Kidney epithelial cell (primary cell): ENCODE data around the gene SINHCAF. TPM values are rescaled to one million over a fixed set of nuclear protein-coding genes. Genes with fewer than 3 reads are reported as not detected.
"Not testable (repeated sequence)": the region's sequence is repeated elsewhere in the genome, so short reads cannot be mapped to it uniquely, and the experiment has no call there.

Experiments used
- DNase-seq: peaks from one replicate; pipeline ENCODE4 v3.0.0-alpha.2; 2010; ENCODE audit warnings: low read depth
- H3K27me3 ChIP-seq: 2 replicates; pipeline ENCODE4 v1.6.0; 2011; ENCODE audit warnings: low read length; ENCODE audit not compliant: control insufficient read depth, insufficient read depth
- H3K36me3 ChIP-seq: 2 replicates; pipeline ENCODE4 v1.5.1; 2011; ENCODE audit warnings: low read length; ENCODE audit not compliant: control insufficient read depth, insufficient read depth
- H3K4me3 ChIP-seq: 2 replicates; pipeline ENCODE4 v1.5.1; 2011; ENCODE audit warnings: low read depth, mild to moderate bottlenecking, control low read depth, low read length
- total RNA-seq: library from RNA; depleted of rRNA; stranded (reverse); fragments of >200 nt; gene quantifications from 2 replicates; pipeline ENCODE4 v1.2.3, GENCODE V29; 2015
- TF ChIP-seq, protein P1 (sequence below): IDR thresholded peaks from 2 replicates; pipeline ENCODE4 v1.5.1; 2011; ENCODE audit warnings: mild to moderate bottlenecking, moderate library complexity, low read length, control low read depth, inconsistent platforms; ENCODE audit not compliant: insufficient read depth, poor library complexity, severe bottlenecking

SINHCAF gene
- total RNA-seq, 1 donor from 2014 or later: 217 TPM

DNA sequence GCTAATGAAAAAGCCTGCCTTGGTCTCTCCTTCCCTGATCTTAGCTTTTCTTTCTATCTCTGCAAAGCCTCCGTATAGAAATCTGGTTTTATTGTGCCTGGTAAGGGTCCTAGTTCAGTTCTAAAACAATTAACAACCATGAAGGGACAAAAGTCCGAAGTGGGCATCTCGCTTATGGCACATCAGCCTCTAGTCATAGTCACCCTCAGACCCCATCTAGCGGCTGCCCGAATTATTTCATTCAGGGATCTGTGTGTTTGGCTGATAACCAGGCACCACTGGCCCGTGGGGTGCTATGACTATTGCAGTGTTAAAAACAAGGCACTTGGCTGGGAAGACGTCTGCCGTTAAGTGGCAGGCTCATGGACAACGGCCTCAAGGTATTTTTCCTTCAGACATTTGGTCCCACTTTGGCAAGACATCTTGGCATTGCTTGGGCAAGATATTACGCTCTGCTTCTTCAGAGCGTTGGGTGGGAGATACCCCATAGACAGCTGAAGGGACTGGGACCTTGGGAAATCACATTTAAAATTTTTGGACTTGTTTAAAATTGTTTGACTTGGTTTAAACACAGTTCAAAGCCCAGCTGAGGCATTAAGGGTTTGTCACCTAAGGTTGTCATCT, 87.1 kb downstream of the SINHCAF start:
- TF ChIP-seq, protein P1, sequence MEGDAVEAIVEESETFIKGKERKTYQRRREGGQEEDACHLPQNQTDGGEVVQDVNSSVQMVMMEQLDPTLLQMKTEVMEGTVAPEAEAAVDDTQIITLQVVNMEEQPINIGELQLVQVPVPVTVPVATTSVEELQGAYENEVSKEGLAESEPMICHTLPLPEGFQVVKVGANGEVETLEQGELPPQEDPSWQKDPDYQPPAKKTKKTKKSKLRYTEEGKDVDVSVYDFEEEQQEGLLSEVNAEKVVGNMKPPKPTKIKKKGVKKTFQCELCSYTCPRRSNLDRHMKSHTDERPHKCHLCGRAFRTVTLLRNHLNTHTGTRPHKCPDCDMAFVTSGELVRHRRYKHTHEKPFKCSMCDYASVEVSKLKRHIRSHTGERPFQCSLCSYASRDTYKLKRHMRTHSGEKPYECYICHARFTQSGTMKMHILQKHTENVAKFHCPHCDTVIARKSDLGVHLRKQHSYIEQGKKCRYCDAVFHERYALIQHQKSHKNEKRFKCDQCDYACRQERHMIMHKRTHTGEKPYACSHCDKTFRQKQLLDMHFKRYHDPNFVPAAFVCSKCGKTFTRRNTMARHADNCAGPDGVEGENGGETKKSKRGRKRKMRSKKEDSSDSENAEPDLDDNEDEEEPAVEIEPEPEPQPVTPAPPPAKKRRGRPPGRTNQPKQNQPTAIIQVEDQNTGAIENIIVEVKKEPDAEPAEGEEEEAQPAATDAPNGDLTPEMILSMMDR: peak; percentile 74
- H3K27me3 ChIP-seq: peaks cover 25% of the 10 kb centered on the region
- DNase-seq: no peak
- no peak overlapping the region for H3K4me3 ChIP-seq
- no peaks in the 10 kb centered on the region for H3K36me3 ChIP-seq

DNA sequence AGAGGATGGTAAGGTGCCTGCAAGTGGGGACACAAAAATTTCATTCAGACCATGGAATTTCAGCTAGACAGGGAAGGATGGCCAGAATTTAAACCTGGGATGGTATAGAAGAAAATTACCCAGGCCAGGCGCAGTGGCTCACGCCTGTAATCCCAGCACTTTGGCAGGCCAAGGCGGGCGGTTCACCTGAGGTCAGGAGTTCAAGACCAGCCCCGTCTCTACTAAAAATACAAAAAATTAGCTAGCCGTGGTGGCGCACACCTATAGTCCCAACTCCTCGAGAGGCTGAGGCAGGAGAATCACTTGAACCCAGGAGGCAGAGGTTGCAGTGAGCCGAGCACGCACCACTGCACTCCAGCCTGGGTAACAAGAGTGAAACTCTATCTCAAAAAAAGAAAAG, 87.6 kb downstream of the SINHCAF start:
- DNase-seq, H3K4me3 ChIP-seq, H3K36me3 ChIP-seq: not testable (repeated sequence)
- H3K27me3 ChIP-seq: peaks cover 29% of the 10 kb centered on the region

DNA sequence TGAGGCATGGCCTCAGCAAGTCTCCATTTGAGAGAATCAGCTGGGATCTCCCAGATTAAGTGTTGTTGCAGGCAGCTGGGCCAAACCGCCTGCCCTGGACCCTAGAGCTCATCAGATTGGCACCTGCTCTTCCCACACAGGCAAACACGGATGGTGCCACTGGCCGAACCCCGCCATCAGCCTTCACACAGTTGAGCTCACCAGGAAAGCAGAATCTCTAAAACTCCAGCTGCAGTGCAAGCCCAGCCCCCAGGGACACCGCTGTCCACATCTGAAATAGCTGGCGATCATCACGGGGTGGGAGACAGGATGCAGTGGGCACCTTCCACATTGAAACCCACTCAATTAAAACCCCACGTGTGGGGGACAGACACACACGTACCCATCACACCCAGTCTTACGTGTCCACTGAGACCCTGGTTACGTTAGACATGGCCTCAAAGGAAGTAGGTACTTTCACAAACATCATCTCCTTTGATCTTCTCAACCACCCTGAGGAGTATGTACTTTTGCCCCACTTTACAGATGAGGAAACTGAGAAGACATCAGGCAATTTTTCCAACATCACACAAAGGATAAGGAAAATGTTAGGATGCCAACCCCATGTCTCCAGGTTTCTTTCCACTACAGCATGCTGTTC, 88.8 kb downstream of the SINHCAF start:
- H3K27me3 ChIP-seq: peaks cover 29% of the 10 kb centered on the region
- no peak overlapping the region for H3K4me3 ChIP-seq
- TF ChIP-seq, protein P1: no peak
- H3K36me3 ChIP-seq: no peaks in the 10 kb centered on the region
- no peak for DNase-seq

DNA sequence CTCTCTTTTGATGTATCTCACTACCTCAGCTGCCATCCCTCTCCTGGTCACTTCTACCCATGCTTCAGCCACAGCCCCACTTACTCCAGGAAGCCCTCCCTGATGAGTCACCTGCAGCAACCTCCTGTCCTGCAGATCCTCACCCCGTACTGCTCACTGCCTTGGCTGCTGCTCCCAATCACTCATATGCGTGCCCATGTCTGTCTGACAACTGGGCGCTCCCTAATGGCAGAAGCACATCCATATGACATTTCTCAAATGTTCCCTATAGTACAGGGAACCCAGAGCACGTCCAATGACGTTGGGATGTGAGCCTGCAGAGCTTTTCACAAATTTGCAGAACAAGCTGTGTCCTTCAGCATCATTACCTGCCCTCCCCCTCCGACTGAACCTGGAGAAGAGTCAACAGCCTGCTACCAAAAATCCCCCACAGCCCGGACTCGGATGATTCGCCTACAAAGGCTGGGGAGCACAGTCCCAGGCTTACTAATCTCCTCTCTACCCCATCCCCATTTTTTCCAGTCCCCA, 90.0 kb downstream of the SINHCAF start:
- no peak for DNase-seq

DNA sequence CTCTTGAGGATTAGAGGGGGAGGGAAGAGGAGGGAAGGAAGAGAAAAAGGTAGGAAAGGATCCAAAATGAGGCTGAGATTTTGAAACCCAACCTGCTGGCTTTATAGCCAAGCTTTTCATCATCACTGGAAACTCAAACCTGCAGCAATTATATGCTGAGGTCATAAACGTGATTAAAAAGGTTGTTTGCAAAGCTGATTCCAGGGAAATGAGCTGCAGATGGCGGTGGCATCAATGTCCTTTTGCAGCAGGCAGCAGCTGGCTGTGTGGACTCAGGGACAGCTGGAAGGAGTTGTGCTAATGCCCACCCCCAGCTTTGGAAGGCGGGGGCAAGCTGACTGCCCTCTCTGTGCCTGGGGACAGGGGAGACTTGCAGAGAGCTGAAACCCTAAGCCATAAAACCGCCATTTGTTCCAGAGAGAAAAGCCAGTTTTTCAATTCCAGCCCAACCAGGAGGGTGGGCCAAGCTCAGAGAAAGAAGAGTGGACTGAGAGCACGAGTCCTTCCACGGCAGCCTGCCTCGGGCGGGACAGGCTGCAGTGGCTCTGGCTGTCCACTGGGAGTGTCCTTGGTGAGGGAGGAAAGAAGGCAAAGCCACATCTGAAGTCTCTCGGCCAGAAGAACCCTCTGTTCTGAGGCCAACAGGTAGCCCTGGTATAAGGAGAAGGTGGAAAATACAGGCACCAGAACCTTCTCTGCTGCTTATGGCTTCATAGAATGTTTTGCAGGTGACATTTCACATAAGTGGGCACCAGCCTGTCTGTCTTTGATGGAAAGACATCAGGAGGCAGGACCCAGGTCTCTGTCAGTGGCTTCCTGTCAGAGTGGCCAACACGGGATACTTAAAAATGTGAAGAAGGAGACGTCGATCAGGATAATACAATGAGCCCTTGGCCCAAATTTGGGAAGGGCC, 90.7 kb downstream of the SINHCAF start:
- H3K36me3 ChIP-seq: no peaks in the 10 kb centered on the region
- TF ChIP-seq, protein P1: peak; percentile 62
- peaks cover 27% of the 10 kb centered on the region for H3K27me3 ChIP-seq
- no peak overlapping the region for H3K4me3 ChIP-seq
- no peak for DNase-seq

More for the DNA sequence above, 90.0 kb downstream of the SINHCAF start:
- Histone ChIP-seq H3K4me3 (no peak overlapping the region), H3K36me3 (no peaks in the 10 kb centered on the region), H3K27me3 (peaks cover 28% of the 10 kb centered on the region)
- TF ChIP-seq, protein P1: no peak

DNA sequence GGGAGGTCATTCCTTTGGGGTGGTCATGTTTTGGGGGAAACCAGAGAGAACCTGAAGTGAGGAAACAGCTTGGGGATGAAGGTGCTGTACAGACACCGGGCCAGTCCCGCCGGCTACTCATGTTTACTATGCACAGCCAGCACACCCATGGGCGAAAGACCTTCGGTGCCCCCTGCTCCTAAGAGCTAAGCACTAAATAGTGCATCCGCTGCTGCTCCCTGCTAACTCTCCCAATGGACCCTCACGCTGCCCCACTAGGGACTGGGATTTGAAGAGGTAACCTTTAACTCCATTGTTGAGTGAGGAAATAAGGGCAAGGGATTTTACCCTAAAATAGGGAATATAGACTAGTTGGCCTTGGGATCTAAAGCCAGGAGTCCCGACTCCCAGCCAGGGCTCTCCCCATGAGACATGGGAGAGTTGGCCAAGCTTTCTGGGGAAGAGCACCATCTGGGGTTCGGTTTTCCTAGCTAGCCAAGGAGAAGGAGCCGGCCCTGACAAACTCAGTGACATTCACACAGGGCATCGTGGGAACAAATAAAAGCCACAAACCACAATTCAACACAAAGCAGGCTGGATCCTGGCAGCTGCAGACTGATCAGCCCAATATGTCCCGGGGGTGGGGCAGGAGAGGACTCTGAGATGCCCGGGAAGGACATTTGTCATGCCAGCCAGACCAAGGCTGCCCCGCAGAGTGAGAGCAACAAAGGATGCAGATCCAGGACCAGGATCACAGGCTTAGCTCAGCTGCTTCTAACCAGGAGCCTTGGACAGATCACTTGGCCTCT, 91.7 kb downstream of the SINHCAF start:
- DNase-seq: no peak
- H3K27me3 ChIP-seq: peaks cover 27% of the 10 kb centered on the region
- no peaks in the 10 kb centered on the region for H3K36me3 ChIP-seq
- TF ChIP-seq, protein P1: no peak
- no peak overlapping the region for H3K4me3 ChIP-seq
